HG03457 (cell line): Measurements from ENCODE around the gene SMAD6.

ENCODE experiments used
- ATAC-seq: cut with Tn5 transposase; IDR thresholded peaks from one replicate; pipeline ENCODE4 v1.9.1; 2021; ENCODE audit warnings: moderate number of reproducible peaks; ENCODE audit not compliant: unreplicated experiment

SMAD6 gene

DNA sequence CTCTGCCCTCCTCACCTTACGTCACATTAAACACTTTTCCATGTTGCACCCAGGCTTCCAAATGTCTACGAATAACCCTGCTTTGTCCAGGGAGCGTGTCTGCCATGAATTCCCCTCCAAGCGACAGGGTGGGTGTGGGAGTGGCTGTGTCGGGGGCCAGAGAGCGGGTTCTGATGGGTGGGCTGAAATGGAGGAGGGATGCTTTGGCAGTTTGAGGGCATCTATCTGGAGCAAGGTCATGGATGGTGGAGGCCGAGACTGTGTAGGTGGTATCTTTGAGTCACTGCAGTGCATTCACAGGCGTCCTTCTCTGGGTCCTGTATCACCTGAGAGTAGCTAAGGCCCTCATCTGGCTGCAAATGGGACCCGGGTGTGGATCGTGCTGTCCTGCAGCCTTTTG, 36.6 kb downstream of the SMAD6 start:
- no peak for ATAC-seq

DNA sequence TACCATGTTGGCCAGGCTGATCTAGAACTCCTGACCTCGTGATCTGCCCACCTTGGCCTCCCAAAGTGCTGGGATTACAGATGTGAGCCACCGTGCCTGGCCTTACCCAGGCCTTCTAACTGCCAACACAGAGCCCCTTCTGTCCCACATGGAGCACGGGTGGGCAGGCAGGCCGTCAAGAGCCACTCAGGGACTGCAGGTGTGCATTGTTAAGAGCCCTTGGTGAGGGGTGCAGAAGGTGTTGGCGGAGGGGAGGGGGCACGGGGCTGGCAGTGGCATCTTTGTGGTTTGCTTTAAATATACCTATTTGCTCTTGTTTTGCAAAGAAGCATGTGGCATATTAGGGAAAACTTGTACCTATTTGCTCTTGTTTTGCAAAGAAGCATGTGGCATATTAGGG, 37.3 kb downstream of the SMAD6 start:
- ATAC-seq, result no peak

DNA sequence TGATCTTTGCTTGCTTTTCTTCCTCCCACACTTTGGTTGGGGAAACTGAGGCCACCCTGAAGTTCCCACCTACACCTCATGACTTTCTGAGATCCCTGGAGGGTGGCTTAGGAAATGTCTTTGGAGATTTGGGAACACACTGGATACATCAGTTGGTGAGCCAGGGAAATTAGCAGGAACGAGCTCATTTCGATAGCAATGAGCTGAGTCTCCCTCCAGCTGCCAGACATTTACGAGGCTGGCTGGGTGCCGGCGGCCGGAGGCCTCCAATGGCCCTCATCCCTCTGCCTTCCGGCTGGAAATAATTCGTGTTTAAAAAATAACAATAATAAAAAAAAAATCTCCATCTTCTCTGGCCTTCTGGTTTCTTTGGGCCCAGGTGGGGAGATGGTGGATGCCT, 38.8 kb downstream of the SMAD6 start:
- ATAC-seq, result no peak

DNA sequence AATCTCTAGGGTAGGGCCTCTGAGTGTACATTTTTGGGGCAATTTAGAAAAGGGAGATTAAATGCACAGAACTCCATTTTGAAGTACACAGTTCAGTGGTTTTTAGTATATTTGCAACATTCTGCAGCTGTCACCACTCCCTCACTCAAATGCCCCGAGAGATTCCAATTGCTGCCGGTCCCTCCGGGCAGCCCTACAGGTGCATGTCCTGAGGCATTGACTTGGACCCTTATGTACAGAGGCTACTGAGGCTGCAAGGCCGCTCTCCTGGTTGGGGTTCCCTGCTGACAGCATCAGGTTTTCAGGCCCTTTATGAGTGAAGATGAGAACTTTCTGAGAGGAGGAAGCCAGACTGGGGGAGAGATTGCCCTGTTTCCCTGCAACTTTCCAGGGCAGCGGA, 39.6 kb downstream of the SMAD6 start:
- ATAC-seq, result no peak

DNA sequence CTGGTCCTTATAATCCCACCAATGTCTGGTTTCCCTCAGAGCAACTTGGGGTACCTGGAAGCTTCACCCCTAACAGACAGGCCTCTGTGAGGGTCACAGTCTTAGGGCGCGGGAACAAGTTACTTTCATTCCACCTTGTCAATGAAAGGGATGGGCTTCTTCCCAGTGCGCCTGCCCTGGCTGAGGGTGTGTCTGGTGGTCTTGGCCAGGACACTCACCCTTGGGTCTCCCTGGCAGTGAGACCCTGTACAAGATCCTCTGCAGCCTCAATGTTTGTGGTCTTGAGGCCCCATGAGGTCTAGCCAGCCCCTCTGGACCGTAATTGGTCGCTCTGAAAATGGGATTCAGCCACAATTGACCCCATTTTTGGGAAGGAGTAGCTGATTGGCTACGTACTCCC, 40.2 kb downstream of the SMAD6 start:
- ATAC-seq, result no peak

DNA sequence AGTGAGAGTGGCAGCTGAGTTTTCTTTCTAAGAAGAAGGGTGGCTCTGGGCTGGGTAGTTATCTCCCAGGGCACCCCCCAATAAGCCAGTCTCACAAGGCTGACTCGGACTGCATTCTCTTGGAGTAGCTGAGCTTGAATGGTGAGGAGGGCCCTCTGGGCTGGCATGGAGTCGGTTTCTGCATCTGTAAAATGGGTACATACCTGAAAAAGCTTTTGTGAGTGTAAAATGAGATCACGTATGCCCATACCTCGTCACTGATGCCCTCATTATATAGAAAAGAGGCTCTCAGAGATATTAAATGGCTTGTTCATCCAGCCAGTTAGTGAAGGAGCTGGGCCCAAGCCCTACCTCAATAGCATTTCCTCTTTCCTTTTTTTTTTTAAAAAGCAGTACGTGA, 41.2 kb downstream of the SMAD6 start:
- no peak for ATAC-seq

DNA sequence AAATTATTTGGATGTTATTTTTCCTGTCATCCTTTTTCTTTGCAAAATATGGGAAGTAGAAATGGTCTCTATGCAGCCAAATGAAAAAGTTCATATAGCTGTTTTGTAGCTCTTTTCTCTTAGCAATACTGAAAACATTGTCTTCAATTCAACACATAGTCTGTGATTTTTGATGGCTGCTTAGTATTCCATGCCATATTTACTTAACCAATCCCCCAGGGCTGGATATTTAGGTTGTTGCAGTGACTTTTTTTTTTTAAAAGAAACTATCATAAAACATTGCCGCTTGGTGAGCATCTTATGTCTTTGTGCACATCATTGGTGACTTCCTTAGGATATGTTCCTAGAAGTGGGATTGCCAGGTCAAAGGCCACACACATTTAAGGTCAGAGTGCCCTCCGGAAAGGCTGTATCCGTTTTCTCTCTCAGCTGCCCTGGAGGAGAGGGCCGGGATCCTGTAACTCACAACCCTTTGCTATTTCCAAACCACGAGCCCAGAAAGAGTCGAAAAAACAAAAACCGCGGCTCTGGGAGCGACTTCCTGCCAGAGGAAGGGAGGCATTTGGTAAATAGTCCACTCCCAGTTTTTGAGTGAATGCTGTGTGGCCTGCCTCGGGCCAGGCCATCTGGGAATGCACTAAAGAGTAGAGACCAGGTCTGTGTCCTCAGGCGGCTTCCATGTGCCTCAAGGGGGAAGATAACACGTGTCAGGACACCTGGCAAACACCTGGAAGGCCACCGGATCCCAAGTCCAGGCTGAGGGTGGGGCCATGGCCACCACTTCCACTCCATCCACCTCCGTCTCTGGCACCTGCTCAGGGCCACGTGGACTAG, 41.9 kb downstream of the SMAD6 start:
- no peak for ATAC-seq

DNA sequence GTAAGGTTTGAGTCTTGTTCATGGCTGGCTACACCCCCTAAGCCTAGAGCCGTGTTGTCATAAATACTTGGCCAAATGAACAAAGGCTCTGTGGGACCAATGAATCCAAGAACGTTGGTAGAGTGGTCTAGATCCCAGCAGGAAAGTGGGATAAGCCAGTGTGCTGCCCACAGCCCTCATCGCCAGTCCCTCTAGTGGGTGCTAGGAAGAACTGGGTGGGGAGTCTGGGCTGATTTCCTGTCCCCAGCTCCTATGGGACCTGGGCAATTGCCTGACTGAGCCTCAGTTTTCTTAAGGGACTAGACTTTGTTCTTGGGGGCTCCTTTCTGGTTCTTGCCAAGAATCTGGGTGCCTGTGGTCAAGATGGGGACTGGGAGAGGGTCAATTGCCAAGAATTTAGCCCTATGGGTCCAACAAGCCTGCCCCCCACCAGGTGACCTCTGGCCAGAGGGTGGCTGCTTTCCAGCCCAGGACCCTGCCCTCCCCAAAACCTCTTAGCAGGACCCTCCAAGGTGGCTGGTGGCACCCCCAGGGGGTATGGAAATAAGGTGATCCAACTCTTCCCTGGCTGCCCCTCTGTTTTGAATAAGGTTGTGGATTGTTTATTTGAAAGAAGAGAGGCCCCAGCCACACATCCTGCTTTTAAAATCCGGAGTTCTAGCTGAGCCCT, 42.7 kb downstream of the SMAD6 start:
- no peak for ATAC-seq

DNA sequence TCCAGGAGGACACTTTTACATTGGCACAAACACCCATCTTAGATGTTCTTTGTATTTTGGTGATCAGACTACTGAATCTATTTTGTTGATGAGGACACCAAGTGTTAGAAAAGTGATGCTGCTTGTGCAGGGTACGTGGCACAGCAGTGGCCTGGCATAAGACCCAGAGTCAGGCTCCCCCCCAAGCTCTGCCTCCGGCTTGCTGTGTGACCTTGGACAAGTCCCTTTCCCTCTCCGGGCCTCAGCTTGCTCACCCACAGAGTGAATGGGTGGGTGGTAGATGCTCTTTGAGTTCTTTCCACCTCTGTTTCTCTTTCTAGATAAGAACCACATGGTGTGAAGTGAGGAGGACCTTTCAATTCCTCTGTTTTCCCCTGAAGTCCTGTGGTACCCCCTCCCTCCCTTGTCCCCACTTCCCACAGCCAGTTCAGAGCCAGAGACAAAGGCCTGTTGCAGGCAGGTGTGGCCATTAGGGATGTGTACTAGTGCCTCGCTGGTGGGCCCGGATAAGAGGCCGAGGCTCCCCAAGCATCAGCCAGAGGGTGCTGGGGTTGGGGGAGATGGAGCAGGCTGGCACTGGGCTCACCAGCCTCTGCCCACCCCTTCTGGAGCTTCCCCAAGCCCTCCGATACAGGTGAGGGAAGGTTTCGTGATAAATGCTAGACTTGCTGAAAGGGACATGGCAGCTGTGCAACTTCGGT, 43.6 kb downstream of the SMAD6 start:
- ATAC-seq, result no peak

DNA sequence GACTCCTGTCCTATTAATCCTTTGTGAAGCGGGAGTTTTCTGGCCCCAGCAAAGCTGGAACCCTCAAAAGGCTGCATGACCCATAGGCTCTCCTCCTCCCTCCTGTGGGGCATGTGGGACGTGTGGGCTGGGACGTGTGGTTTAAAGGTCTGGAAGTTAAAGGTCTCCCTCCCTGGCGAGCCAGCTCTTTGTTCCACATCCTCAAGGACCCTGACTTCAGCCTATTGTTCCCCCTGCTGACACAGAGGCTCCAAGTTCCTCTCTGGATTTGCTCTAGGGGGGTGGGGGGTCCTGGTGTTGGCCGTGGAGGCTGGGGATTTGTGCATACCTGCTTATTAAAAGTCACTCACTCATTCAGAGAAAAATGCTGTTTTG, 44.2 kb downstream of the SMAD6 start:
- no peak for ATAC-seq

DNA sequence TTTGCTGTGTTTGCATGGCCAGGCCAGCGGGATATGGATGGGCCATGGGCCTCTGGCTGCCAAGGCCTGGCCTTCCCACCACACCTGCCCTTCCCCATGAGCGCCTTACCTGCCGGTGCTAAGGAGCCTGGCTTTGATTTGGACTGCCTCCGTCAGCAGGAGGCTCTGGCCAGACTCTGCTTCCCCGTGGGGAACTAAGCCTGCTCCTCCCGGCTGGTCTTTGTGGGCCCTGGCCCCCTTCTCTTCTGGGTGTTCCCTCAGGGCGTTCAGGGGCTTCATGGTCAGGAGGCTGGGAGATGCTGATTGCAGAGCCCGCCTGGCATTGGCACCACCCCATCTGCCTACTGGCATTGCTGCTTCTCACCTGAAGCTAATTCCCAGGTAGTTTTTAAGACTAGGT, 45.2 kb downstream of the SMAD6 start:
- ATAC-seq, result no peak

DNA sequence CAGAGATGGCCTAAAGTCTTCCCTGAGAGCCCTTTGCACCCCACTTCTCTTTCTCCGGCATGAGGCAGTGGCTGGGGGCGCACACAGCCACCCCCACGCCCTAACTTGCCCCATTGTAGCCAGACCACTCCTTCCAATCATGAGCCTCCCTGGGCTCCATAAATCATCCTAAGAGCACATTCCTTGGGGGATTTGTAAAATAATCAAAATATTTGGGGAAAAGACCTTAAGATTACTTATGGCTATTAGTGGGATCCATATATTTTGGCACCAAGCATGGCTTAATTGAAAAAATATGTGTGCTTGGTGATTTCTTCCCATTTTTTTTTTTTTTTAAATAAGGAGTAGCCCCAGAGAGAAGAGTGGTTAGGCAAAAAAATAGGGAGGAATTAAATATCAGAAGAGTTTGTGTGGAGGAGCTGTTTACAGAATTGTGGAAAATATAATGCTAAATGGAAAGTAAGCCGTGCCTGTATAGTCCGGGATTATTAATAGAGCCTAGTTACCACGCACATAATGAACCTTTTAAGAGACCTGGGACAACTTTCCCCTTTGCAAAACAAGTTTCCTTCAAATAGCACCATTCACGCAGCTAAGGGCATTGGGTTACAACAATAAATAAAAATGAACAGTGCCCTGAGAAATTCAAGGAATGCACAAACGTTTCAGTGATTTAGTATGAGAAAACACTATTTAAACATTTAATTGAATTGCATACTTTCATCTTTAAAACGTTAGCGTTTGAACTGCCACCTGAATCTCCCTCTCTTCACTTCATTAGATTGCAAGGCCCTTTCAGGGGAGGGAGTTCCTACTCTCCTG, 46.1 kb downstream of the SMAD6 start:
- no peak for ATAC-seq

DNA sequence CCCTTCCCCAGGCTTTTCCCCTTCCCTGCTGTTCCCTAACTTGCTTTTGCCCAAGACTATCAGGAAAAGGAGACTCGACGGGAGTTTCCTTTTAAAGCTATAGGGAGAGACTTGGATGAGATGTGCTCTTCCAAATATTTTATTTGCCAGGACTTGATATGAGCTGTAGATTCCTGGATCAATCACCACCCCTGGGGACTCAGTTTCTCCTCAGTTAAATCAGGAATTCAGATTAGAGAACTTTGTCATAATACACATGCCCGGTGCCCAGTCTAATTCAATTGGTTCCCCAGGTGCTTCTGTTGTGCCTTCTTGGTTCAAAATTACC, 46.6 kb downstream of the SMAD6 start:
- ATAC-seq, result no peak

DNA sequence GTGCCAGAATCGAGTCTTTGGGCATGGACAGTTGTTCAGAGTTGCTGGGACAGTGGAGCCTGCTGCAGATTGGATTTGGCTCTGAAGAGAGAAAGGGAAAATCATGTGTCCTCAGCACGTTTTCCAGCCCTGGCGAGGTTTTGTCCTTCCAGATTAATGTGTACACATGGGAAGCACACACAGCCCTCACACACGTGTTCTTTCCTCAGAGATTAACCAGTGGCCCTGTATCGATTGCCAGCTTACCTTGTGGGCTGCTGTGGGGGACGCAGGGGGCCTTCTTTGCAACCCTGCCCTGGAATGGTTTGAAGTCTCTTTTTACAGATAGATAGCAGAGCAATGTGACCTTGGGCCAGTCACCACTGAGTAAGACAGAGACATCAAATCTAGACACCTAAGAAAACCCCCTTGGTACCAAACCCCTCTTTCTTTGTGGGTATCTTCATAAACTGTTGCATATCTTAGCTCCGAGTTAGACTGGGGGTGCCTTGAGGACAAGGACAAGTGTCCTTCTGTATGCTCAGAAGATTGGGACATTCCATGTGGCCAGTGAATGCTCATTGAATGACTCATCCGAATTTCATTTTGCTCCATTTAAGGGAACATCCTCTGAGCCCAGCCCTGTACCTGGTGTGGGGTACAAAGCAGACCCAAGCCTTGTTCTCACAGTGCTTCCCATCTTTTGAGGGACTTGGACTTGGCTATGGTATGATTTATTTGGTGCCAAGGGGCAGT, 48.0 kb downstream of the SMAD6 start:
- ATAC-seq, result no peak

DNA sequence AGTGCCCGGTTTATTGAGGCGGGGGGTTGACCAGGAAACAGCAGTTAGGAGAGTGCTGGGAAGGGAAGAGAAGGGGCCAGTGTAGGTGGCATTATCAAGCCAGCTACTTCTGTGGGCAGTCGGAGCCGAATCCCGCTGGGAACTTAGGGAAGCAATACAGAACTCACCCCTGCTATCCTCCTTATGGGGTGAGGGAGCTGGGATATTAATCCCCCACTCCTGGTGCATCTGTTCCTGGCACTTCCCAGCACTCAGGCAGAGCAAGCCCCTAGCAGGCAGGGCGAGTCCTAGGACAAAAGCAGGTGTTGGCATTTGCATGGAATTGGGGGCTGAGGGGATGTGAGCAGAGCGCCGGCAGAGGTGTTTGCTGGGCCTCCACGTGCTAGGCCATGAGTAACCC, 48.6 kb downstream of the SMAD6 start:
- no peak for ATAC-seq

DNA sequence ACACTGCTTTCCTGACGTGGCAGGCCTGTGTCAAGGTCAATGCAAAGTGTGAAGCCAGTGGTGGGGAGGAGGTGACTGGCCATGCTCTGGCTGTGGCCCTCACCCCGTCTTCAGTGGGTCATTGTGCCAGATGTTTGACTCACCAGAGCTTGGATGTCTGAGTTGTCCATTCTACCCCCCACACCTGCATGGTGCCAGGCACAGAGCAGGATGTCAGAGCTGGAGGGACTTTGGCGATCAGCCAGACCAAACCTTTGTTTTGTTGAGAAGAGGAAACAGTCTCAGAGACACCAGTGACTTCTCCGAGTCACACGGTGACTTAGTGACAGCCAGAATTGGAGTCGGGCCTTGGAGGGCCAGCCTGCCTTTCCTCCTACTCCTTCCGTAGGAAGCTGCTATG, 49.5 kb downstream of the SMAD6 start:
- no peak for ATAC-seq

DNA sequence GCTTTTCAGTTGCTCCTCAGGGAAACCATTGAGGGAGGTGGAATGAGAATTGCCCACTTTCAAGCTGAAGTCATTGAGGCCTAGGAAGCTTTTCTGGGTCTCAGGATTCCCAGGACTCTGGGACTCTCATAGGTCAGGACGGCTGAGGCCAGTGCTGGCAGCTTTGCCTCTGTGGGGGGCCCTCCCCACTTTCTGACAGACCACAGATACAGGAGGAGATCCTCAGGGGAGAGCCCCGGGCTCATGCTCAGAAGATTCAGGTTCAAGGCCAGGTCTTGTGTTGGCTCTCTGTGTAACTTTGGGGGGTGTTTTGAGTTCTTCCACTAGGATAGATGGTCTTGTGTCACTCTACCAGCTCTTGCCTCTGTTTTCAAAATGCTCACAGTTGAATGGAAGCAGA, 50.0 kb downstream of the SMAD6 start:
- ATAC-seq, result no peak

DNA sequence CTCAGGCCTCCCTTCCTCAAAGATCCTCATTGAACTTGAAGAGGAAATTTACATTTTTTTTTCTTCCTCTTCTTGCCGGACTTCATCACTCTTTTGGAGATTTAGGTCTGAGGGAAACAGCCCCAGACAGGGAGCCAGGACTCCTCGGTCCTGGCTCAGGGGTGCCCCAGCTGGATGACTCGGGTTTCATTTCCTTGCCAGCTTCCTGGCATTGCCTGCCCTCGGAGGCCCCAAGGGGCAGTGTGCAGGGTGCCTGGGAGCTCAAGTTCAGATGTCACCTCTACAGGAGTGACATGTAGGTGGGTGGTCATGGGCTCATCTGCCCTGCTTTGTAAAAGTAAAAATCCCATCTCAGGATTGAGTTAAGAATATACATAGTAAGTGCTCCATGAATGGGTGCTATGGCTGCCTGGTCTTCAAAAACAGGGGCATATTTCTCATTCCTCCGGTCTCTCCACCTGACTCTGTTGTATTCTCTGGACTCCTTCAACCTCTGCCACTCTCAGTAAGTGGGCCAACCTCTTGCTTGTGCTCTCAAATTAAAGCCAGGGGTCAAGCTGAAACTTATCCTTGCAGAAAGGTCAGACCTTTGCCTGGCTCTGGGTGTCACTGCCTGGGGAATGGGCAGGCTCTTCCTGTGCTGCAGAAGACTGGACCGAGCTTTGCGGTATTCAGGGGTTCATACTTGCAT, 51.8 kb downstream of the SMAD6 start:
- no peak for ATAC-seq

DNA sequence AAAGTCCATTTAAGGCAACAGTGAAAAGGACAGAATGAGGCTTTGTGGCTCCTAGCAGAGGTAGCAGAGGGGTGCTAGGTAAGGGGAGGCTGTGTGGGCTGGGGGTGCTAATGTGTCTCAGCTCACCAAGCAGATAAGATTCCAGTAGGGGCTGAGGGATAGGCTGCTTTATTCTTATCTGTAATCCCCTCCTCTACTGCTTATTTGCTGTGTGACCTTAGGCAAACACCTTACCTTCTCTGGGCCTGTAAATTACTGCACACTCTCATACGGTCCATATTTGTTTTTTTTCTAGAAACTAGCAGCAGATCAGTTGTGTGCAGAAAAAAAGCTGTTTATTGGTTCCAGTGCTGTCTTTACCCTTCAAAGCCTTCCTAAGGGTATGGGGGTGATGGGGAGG, 52.8 kb downstream of the SMAD6 start:
- no peak for ATAC-seq
